SK-N-MC (cell line): ENCODE measurements around the gene PCDHA1.

Experiments
- EZH2 ChIP-seq: fragments of 200-600 bp; sonication (generic); IDR thresholded peaks from one replicate; pipeline ENCODE4 v1.6.1; 2017; ENCODE audit warnings: antibody characterized with exemption
- FOXP2 ChIP-seq: optimal IDR thresholded peaks from 2 replicates; pipeline ENCODE3; 2011; ENCODE audit warnings: mild to moderate bottlenecking, moderate library complexity; ENCODE audit not compliant: insufficient read depth; ENCODE audit errors: extremely low read length, control extremely low read depth
- POLR2AphosphoS5 ChIP-seq: IDR thresholded peaks from 2 replicates; pipeline ENCODE4 v1.6.1; 2012; ENCODE audit warnings: mild to moderate bottlenecking, low read depth, low read length, borderline replicate concordance

DNA sequence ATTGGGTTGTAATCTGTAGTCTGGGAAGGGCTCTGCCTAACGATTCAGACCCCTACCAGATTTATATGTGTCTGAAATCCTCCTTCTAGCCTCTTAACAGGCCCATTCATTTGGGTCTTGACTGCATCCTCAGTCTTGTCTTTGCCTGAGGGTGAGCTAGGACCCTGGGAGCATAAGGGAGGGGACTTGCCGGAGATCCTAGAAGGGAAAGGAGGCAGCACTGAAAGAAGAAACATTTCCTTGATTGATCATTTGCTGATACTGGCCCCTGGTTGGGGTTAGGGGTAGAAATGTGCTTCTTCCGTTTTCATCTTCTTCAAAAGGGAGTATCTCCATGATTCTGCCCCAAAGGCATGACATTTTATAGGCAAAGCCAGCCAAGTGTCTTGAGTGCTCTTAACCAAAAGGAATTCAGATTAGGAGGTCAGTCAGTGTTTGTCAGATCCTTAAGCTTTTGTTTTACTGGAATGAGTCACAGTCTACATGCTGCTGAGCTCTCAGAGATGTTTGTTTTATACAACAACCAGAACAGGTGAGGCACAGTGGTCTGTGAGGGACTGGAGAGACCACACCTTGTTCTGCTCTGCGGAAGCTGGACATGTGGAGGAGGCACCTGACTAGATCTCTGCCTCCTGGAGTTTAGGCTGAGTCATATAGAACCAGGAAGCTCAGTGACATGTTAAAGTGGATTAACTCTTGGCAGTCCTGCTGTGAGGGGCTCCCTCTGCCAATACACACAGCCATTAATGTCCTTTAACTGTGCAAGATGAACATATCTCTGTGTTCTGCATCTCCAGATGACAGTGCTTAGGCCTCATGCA, 218.1 kb downstream of the PCDHA1 start:
- TF ChIP-seq EZH2 = no peak
- TF ChIP-seq POLR2AphosphoS5 = no peak
- no peak for TF ChIP-seq FOXP2
